SK-N-SH (cell line): ENCODE data around the gene EOMES. TPM values are rescaled to one million over a fixed set of nuclear protein-coding genes. Genes with fewer than 3 reads are reported as not detected.

ENCODE experiments used
- CTCF ChIA-PET: fragments of 300-600, 350-600 bp; formaldehyde crosslinking; extraction: SDS; loops from one replicate; lab custom pipeline; 2021; lab: Yijun Ruan, JAX
- POLR2A ChIA-PET: fragments of 350-600 bp; sonication (Branson Sonifier 250); formaldehyde crosslinking; extraction: SDS; loops from one replicate; lab custom pipeline; 2020; ENCODE audit warnings: antibody characterized with exemption, inconsistent platforms; lab: Yijun Ruan, JAX
- DNase-seq: peaks from one replicate; pipeline ENCODE4 v3.0.0; 2012
- H2AFZ ChIP-seq: fragments of 200-600 bp; sonication (generic); 2 replicates; pipeline ENCODE4 v1.8.1; 2016; ENCODE audit warnings: antibody characterized with exemption, mild to moderate bottlenecking, low read depth
- H3F3A ChIP-seq: fragments of 200-600 bp; sonication (generic); replicated peaks from 2 replicates; pipeline ENCODE3; 2016; ENCODE audit warnings: antibody characterized with exemption, mild to moderate bottlenecking; ENCODE audit not compliant: insufficient read depth
- H3K27ac ChIP-seq, 2 experiments: fragments of 200-500 bp in 1 of 2; fragments of 200-600 bp in 1 of 2; sonication (Bioruptor generic) in 1 of 2; sonication (generic), shearing (Covaris generic) in 1 of 2; 2 replicates each; pipeline versions ENCODE4 v1.5.1 to v1.6.1; 2014 to 2016; ENCODE audit warnings: low read depth in 2 of 2, inconsistent platforms in 1 of 2, low read length in 1 of 2, mild to moderate bottlenecking in 1 of 2, mixed read lengths in 1 of 2
- H3K27me3 ChIP-seq: fragments of 200-600 bp; sonication (generic), shearing (Covaris generic); 2 replicates; pipeline ENCODE4 v1.6.1; 2016; ENCODE audit warnings: mixed run types; ENCODE audit not compliant: insufficient read depth
- H3K36me3 ChIP-seq, 2 experiments: fragments of 200-500 bp in 1 of 2; fragments of 200-600 bp in 1 of 2; sonication (Bioruptor generic) in 1 of 2; sonication (generic) in 1 of 2; replicated peaks in 1 of 2; 2 replicates each; pipeline versions ENCODE3 to v1.5.1; 2014 to 2016; ENCODE audit warnings: low read length in 1 of 2, mild to moderate bottlenecking in 1 of 2; ENCODE audit not compliant: insufficient read depth in 2 of 2, control insufficient read depth in 1 of 2
- H3K4me1 ChIP-seq, 2 experiments: fragments of 200-500 bp in 1 of 2; fragments of 200-600 bp in 1 of 2; sonication (Bioruptor generic) in 1 of 2; sonication (generic), shearing (Covaris generic) in 1 of 2; 2 replicates each; pipeline versions ENCODE4 v1.5.1 to v1.6.1; 2014 to 2016; ENCODE audit warnings: low read depth in 1 of 2, low read length in 1 of 2, mixed run types in 1 of 2; ENCODE audit not compliant: insufficient read depth in 2 of 2, control insufficient read depth in 1 of 2
- H3K4me2 ChIP-seq: fragments of 200-600 bp; sonication (generic), shearing (Covaris generic); 2 replicates; pipeline ENCODE4 v1.6.1; 2017; ENCODE audit warnings: mixed run types
- H3K4me3 ChIP-seq, 2 experiments: fragments of 200-500 bp in 1 of 2; fragments of 200-600 bp in 1 of 2; sonication (Bioruptor generic) in 1 of 2; sonication (generic), shearing (Covaris generic) in 1 of 2; 2 replicates each; pipeline versions ENCODE4 v1.5.1 to v1.8.1; 2014 to 2016; ENCODE audit warnings: low read depth in 2 of 2, inconsistent platforms in 1 of 2, low read length in 1 of 2, mild to moderate bottlenecking in 1 of 2, mixed read lengths in 1 of 2, moderate library complexity in 1 of 2
- H3K79me2 ChIP-seq: fragments of 200-600 bp; sonication (generic); 2 replicates; pipeline ENCODE4 v1.8.1; 2017; ENCODE audit warnings: mild to moderate bottlenecking; ENCODE audit not compliant: insufficient read depth
- H3K9ac ChIP-seq: fragments of 200-600 bp; sonication (generic); 2 replicates; pipeline ENCODE4 v1.6.1; 2017; ENCODE audit warnings: mixed run types
- H3K9me2 ChIP-seq: fragments of 200-600 bp; sonication (generic); 2 replicates; pipeline ENCODE4 v1.6.1; 2017; ENCODE audit warnings: mixed run types
- H3K9me3 ChIP-seq: fragments of 200-600 bp; sonication (generic); 2 replicates; pipeline ENCODE4 v1.6.1; 2017; ENCODE audit warnings: mixed run types, mild to moderate bottlenecking, moderate library complexity
- H4K20me1 ChIP-seq: fragments of 200-600 bp; sonication (generic); 2 replicates; pipeline ENCODE4 v1.6.1; 2017; ENCODE audit warnings: mild to moderate bottlenecking, mixed run types; ENCODE audit not compliant: insufficient read depth
- ELF1 ChIP-seq: IDR thresholded peaks from 2 replicates; pipeline ENCODE4 v1.4.0; 2012
- EZH2phosphoT487 ChIP-seq: fragments of 200-600 bp; sonication (generic); IDR thresholded peaks from 2 replicates; pipeline ENCODE4 v1.6.1; 2017; ENCODE audit warnings: low read depth, mixed run types, mild to moderate bottlenecking, antibody characterized with exemption, moderate library complexity, borderline replicate concordance
- FOSL2 ChIP-seq: IDR thresholded peaks from 2 replicates; pipeline ENCODE4 v1.4.0; 2012; ENCODE audit warnings: low read depth, mild to moderate bottlenecking, moderate library complexity, borderline replicate concordance
- FOXJ3 ChIP-seq: sonication (generic); formaldehyde crosslinking; IDR thresholded peaks from 2 replicates; pipeline ENCODE4 v1.5.1; 2020; ENCODE audit warnings: mild to moderate bottlenecking, missing genetic modification reagents
- FOXM1 ChIP-seq: IDR thresholded peaks from 2 replicates; pipeline ENCODE4 v1.4.0; 2012; ENCODE audit warnings: low read depth, mild to moderate bottlenecking
- GABPA ChIP-seq: IDR thresholded peaks from 2 replicates; pipeline ENCODE4 v1.4.0; 2012; ENCODE audit warnings: low read depth, mild to moderate bottlenecking
- MXI1 ChIP-seq: IDR thresholded peaks from 2 replicates; pipeline ENCODE4 v1.6.1; 2012; ENCODE audit warnings: mild to moderate bottlenecking, low read depth, low read length, improper control_type of control experiment
- NFIC ChIP-seq: IDR thresholded peaks from 2 replicates; pipeline ENCODE4 v1.4.0; 2012; ENCODE audit warnings: borderline replicate concordance
- NRF1 ChIP-seq: IDR thresholded peaks from 2 replicates; pipeline ENCODE4 v1.6.1; 2012; ENCODE audit warnings: low read depth, mild to moderate bottlenecking, low read length
- POLR2AphosphoS5 ChIP-seq: IDR thresholded peaks from 2 replicates; pipeline ENCODE4 v1.6.1; 2012; ENCODE audit warnings: low read depth, low read length
- RFX5 ChIP-seq: IDR thresholded peaks from 2 replicates; pipeline ENCODE4 v1.6.1; 2012; ENCODE audit warnings: mild to moderate bottlenecking, improper control_type of control experiment, low read length
- RXRA ChIP-seq: IDR thresholded peaks from 2 replicates; pipeline ENCODE4 v1.4.0; 2012; ENCODE audit warnings: low read depth, mild to moderate bottlenecking, borderline replicate concordance
- SIN3A ChIP-seq: IDR thresholded peaks from 2 replicates; pipeline ENCODE4 v1.6.1; 2012; ENCODE audit warnings: low read depth, mild to moderate bottlenecking, low read length, moderate library complexity, borderline replicate concordance
- SMC3 ChIP-seq: IDR thresholded peaks from 2 replicates; pipeline ENCODE4 v1.6.1; 2012; ENCODE audit warnings: low read depth, low read length, improper control_type of control experiment
- YY1 ChIP-seq: IDR thresholded peaks from 2 replicates; pipeline ENCODE4 v1.4.0; 2012; ENCODE audit warnings: low read depth, mild to moderate bottlenecking
- WGBS: methylation state at CpG from one replicate; pipeline ENCODE4 v1.1.6; 2017; ENCODE audit warnings: low lambda C conversion rate; 5-methylcytosine and 5-hydroxymethylcytosine counted together
- polyA plus RNA-seq, 3 experiments: library from polyadenylated mRNA; depleted of rRNA; stranded (reverse); fragments of >200 nt; gene quantifications; 2 replicates each; pipeline ENCODE4 v1.2.3, GENCODE V29; 2012
- TF ChIP-seq, protein P1 (sequence below): fragments of 200-600 bp; sonication (generic); IDR thresholded peaks from 2 replicates; pipeline ENCODE4 v1.6.1; 2017; ENCODE audit warnings: antibody characterized with exemption, mild to moderate bottlenecking, moderate library complexity
- TF ChIP-seq, protein P2 (sequence below): IDR thresholded peaks from 2 replicates; pipeline ENCODE4 v1.4.0; 2012; ENCODE audit warnings: low read depth, borderline replicate concordance
- TF ChIP-seq, protein P3 (sequence below): fragments of 150-350 bp; IDR thresholded peaks from 2 replicates; pipeline ENCODE4 v1.6.1; 2016; ENCODE audit warnings: mild to moderate bottlenecking, low read depth, low read length
- TF ChIP-seq, protein P4 (sequence below): IDR thresholded peaks from 2 replicates; pipeline ENCODE4 v1.4.0; 2012; ENCODE audit warnings: low read depth, borderline replicate concordance

EOMES gene
- polyA plus RNA-seq, 1 of the 3 experiments (the other 2 are of a cell fraction): not detected

DNA sequence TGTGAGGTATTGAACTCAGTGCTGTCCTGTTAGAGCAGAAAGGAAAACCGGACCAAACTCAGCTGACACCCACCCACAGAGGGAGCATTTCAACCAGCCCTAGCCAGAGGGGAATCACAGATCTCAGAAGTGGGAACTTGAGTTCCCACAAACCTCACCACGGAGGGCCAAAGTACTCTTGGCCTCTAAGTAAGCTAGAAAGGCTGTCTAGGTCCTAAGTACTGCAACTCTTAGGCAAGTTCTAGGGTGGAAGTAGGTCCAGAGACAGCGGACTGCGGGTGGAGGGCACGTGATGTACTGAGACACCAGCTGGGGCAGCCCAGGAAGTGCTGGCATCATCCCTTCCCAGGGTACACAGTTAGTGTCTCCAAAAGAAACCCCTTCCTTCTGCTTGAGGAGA lies 34.1 kb downstream of the EOMES start:
- H3F3A ChIP-seq: no peaks in the 10 kb centered on the region
- H3K27me3 ChIP-seq: no peaks in the 10 kb centered on the region; the same call in 1 of the 2 replicates
- no peak overlapping the region for H3K4me2 ChIP-seq
- no peaks in the 10 kb centered on the region for H3K79me2 ChIP-seq
- no peak overlapping the region for H2AFZ ChIP-seq
- POLR2A ChIA-PET: no interaction called here
- H3K4me3 ChIP-seq: no peak overlapping the region
- peaks cover 8% of the 10 kb centered on the region for H3K9me3 ChIP-seq
- DNase-seq: no peak
- no peaks in the 10 kb centered on the region for H4K20me1 ChIP-seq
- TF ChIP-seq, protein P1, sequence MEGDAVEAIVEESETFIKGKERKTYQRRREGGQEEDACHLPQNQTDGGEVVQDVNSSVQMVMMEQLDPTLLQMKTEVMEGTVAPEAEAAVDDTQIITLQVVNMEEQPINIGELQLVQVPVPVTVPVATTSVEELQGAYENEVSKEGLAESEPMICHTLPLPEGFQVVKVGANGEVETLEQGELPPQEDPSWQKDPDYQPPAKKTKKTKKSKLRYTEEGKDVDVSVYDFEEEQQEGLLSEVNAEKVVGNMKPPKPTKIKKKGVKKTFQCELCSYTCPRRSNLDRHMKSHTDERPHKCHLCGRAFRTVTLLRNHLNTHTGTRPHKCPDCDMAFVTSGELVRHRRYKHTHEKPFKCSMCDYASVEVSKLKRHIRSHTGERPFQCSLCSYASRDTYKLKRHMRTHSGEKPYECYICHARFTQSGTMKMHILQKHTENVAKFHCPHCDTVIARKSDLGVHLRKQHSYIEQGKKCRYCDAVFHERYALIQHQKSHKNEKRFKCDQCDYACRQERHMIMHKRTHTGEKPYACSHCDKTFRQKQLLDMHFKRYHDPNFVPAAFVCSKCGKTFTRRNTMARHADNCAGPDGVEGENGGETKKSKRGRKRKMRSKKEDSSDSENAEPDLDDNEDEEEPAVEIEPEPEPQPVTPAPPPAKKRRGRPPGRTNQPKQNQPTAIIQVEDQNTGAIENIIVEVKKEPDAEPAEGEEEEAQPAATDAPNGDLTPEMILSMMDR: no peak
- TF ChIP-seq NRF1 (no peak), POLR2AphosphoS5 (no peak), NFIC (no peak), SIN3A (no peak), YY1 (no peak), FOXJ3 (CRISPR knock-in tag) (no peak), MXI1 (no peak)
- TF ChIP-seq, protein P2, sequence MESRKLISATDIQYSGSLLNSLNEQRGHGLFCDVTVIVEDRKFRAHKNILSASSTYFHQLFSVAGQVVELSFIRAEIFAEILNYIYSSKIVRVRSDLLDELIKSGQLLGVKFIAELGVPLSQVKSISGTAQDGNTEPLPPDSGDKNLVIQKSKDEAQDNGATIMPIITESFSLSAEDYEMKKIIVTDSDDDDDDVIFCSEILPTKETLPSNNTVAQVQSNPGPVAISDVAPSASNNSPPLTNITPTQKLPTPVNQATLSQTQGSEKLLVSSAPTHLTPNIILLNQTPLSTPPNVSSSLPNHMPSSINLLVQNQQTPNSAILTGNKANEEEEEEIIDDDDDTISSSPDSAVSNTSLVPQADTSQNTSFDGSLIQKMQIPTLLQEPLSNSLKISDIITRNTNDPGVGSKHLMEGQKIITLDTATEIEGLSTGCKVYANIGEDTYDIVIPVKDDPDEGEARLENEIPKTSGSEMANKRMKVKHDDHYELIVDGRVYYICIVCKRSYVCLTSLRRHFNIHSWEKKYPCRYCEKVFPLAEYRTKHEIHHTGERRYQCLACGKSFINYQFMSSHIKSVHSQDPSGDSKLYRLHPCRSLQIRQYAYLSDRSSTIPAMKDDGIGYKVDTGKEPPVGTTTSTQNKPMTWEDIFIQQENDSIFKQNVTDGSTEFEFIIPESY: no peak
- TF ChIP-seq, protein P3, sequence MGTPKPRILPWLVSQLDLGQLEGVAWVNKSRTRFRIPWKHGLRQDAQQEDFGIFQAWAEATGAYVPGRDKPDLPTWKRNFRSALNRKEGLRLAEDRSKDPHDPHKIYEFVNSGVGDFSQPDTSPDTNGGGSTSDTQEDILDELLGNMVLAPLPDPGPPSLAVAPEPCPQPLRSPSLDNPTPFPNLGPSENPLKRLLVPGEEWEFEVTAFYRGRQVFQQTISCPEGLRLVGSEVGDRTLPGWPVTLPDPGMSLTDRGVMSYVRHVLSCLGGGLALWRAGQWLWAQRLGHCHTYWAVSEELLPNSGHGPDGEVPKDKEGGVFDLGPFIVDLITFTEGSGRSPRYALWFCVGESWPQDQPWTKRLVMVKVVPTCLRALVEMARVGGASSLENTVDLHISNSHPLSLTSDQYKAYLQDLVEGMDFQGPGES: no peak
- no peaks in the 10 kb centered on the region for H3K36me3 ChIP-seq
- H3K4me1 ChIP-seq: no peaks in the 10 kb centered on the region; a peak in 1 of 4 replicates
- H3K9ac ChIP-seq: no peak overlapping the region
- 40% methylated on average over 2 of the region's 5 CpGs for WGBS
- CTCF ChIA-PET: interaction anchor here (1.0 to 1.5 kb wide), 2 partner anchors 24 kb away, joined by 3 read pairs; no protein-coding TSS in a partner anchor
- H3K27ac ChIP-seq: no peak overlapping the region
- H3K9me2 ChIP-seq: no peaks in the 10 kb centered on the region

DNA sequence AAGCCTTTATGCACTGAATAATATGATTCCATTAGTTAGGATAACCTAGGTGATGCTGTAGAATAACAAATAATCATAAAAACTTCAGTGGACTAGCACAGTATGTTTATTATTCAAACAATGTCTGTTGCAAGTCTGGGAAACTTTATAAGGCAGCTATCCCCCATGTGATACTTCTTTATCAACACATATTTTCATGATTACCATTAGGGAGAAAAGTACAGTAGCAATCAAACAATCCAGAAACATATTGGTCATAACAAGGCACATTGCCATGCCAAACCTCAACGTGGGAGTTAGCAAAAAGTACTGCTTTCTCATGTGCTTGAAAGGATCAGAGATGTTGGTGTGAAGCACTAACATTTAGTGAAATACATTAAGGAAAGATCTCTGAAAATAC lies 35.5 kb downstream of the EOMES start:
- no peaks in the 10 kb centered on the region for H3K36me3 ChIP-seq
- no peak overlapping the region for H2AFZ ChIP-seq
- no peak overlapping the region for H3K27ac ChIP-seq
- H3K9ac ChIP-seq: no peak overlapping the region
- H3K4me1 ChIP-seq: no peaks in the 10 kb centered on the region; a peak in 1 of 4 replicates
- H3F3A ChIP-seq: no peaks in the 10 kb centered on the region
- H3K4me3 ChIP-seq: no peak overlapping the region
- WGBS: 11% methylated on average over 1 of the region's 1 CpG
- CTCF ChIA-PET: no interaction called here
- POLR2A ChIA-PET: no interaction called here
- H4K20me1 ChIP-seq: no peaks in the 10 kb centered on the region
- H3K9me3 ChIP-seq: peaks cover 8% of the 10 kb centered on the region
- H3K79me2 ChIP-seq: no peaks in the 10 kb centered on the region
- H3K9me2 ChIP-seq: no peaks in the 10 kb centered on the region
- no peak for DNase-seq
- H3K4me2 ChIP-seq: no peak overlapping the region
- no peaks in the 10 kb centered on the region; the same call in 1 of the 2 replicates for H3K27me3 ChIP-seq
- TF ChIP-seq, protein P4, sequence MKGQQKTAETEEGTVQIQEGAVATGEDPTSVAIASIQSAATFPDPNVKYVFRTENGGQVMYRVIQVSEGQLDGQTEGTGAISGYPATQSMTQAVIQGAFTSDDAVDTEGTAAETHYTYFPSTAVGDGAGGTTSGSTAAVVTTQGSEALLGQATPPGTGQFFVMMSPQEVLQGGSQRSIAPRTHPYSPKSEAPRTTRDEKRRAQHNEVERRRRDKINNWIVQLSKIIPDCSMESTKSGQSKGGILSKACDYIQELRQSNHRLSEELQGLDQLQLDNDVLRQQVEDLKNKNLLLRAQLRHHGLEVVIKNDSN: no peak
- TF ChIP-seq NRF1 (no peak), EZH2phosphoT487 (no peak), FOSL2 (no peak), GABPA (no peak), NFIC (no peak), YY1 (no peak), ELF1 (no peak), FOXM1 (no peak), SMC3 (no peak), RFX5 (no peak), SIN3A (no peak), POLR2AphosphoS5 (no peak), RXRA (no peak)
- TF ChIP-seq, protein P2: no peak
